Omental fat pad (tissue), 4 donors: ENCODE results near the gene NLRP1. TPM values are rescaled to one million over a fixed set of nuclear protein-coding genes. Genes with fewer than 3 reads are reported as not detected.

Experiments used
- ATAC-seq: fragments of 150-250 bp; one replicate; pipeline ENCODE4 v1.9.1; 2016; ENCODE audit warnings: mild to moderate bottlenecking, moderate library complexity; ENCODE audit not compliant: low FRiP score
- DNase-seq: peaks from one replicate; pipeline ENCODE4 v3.0.0-alpha.2; 2019; ENCODE audit warnings: low spot score
- CTCF ChIP-seq, 3 donors: fragments of 450-650 bp; IDR thresholded peaks; one replicate each; pipeline ENCODE4 v1.5.1; 2016 to 2017; ENCODE audit warnings: antibody characterized with exemption in 3 of 3, mild to moderate bottlenecking in 3 of 3, moderate library complexity in 2 of 3
- total RNA-seq, 4 donors: library from RNA; depleted of rRNA; stranded (reverse); fragments of >200 nt; gene quantifications; one replicate each; pipeline ENCODE4 v1.1.0, GENCODE V29; 2016

Gene NLRP1
- total RNA-seq, 4 donors from 2014 or later: 26.1 to 88.3 (median 28.8) TPM

DNA sequence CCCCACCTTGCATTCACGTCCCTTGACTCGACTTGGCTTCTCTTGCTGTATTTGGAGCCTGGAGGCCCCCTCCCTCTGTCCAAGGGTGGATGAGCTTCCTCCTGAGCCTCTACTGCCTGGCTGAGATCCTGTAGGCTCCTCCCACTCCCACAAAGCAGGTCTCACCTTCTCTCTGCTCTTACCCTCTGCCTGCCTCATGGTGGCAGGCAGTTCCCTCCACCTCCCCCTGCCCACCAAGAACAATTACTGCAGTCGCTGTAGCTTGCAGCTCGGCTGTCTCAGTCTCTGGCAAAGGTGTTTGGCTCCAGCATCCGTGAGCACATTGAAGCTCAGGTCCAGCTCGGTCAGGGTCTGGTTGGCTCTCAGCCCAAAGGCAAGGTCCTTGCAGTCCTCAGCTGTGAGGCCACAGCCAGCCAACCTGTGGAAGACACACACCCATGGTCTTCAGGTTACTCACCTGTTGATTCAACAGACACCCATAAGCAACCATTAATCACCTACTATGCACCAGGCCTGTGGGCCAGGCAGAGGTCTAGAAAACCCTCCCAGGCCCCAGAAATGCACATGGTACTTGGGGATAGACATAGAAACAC lies 42.6 kb downstream of the NLRP1 start:
- no peak for TF ChIP-seq CTCF (IDR thresholded peaks at IDR 0.05)
- no peak for ATAC-seq
- no peak for DNase-seq

DNA sequence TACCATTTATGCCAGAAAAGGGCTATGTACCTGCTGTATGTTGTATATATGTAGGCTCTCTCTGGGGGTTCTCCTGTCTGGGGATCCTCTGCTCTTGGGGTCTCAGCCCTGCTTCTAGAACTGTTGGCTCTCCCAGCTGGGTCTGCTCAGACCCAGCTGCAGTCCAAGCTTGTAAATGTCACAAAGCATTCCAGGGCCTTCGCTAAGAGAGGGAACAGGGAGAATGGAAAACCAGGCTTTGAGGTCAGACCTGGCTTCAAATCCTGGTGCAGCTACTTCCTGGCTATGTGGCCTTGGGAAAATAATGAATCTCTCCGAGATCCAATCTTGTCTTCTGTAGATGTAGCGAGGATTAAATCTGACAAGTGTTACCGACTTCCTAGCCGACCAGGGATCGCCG lies 44.0 kb downstream of the NLRP1 start:
- DNase-seq: no peak
- no peak for ATAC-seq

GRCh38 chr17:5539286-5539685 lies 45.0 kb downstream of the NLRP1 start:
- ATAC-seq (no peak), DNase-seq (no peak)
- no peak for TF ChIP-seq CTCF (IDR thresholded peaks at IDR 0.05)

More for the DNA sequence above, 44.0 kb downstream of the NLRP1 start:
- TF ChIP-seq CTCF (IDR thresholded peaks at IDR 0.05): no peak

GRCh38 chr17:5536866-5537650 lies 47.3 kb downstream of the NLRP1 start:
- DNase-seq (no peak), ATAC-seq (no peak)
- no peak for TF ChIP-seq CTCF (IDR thresholded peaks at IDR 0.05)

- DNase-seq (no peak), ATAC-seq (no peak)
- no peak for TF ChIP-seq CTCF (IDR thresholded peaks at IDR 0.05)
Observed at GRCh38 chr17:5535436-5535835, 48.9 kb downstream of the NLRP1 start.

DNA sequence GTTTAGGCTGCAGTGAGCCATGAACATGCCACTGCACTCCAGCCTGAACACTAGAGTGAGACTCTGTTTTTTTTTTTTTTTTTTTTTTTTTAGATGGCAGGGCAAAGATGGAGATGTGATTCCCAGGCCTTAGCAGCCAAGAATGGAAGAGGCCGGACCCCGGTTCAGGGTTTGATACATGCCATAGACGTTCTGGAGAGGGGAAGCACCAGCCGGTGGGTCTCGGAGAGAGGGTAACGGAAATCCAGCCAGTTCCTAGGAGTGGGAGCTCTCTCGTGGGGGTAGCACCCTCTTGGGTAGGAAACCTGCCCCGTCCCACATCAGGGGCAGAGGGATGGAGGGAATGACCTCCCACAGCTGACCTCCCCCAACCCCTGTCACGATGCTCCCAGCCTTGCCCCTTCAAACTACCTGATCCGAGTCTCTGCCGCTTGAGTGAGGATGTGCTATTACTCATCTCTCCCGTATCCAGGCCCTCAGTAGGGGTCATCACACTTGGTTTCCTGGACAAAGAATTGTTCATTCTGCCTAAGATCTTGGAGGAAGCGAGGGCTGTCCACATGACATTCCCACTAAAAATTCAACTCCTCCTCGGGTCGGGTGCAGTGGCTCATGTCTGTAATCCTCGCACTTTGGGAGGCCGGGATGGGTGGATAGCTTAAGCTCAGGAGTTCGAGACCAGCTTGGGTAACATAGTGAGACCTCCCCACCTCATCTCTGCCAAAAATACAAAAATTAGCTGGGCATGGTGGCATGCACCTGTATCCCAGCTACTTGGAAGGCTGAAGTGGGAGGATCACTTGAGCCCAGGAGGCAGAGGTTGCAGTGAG lies 50.6 kb downstream of the NLRP1 start:
- ATAC-seq (no peak), DNase-seq (no peak)
- no peak for TF ChIP-seq CTCF (IDR thresholded peaks at IDR 0.05)
